ENCODE results near the gene OR2A42.
"Not testable (repeated sequence)": the region's sequence is repeated elsewhere in the genome, so short reads cannot be mapped to it uniquely, and the experiment has no call there.

GRCh38 chr7:144262128-144262527 is 22.7 kb upstream of the OR2A42 start:
- TF ChIP-seq, protein P1, sequence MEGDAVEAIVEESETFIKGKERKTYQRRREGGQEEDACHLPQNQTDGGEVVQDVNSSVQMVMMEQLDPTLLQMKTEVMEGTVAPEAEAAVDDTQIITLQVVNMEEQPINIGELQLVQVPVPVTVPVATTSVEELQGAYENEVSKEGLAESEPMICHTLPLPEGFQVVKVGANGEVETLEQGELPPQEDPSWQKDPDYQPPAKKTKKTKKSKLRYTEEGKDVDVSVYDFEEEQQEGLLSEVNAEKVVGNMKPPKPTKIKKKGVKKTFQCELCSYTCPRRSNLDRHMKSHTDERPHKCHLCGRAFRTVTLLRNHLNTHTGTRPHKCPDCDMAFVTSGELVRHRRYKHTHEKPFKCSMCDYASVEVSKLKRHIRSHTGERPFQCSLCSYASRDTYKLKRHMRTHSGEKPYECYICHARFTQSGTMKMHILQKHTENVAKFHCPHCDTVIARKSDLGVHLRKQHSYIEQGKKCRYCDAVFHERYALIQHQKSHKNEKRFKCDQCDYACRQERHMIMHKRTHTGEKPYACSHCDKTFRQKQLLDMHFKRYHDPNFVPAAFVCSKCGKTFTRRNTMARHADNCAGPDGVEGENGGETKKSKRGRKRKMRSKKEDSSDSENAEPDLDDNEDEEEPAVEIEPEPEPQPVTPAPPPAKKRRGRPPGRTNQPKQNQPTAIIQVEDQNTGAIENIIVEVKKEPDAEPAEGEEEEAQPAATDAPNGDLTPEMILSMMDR (IDR thresholded peaks at IDR 0.05): not testable (repeated sequence)
- not testable (repeated sequence) for TF ChIP-seq POLR2A (IDR thresholded peaks at IDR 0.05)
